Stimulated activated CD8-positive, alpha-beta memory T cell treated with anti-CD3 and anti-CD28 coated beads, Interleukin-7, amount 100 ng/mL, for 1 hour (primary cell): ENCODE results near the gene SUSD4.
"Not testable (repeated sequence)": the region's sequence is repeated elsewhere in the genome, so short reads cannot be mapped to it uniquely, and the experiment has no call there.

Experiments used
- DNase-seq, 2 donors: peaks; one replicate each; pipeline ENCODE4 v3.0.0-alpha.2; 2020; ENCODE audit warnings: low read depth in 2 of 2

The SUSD4 gene, protein sequence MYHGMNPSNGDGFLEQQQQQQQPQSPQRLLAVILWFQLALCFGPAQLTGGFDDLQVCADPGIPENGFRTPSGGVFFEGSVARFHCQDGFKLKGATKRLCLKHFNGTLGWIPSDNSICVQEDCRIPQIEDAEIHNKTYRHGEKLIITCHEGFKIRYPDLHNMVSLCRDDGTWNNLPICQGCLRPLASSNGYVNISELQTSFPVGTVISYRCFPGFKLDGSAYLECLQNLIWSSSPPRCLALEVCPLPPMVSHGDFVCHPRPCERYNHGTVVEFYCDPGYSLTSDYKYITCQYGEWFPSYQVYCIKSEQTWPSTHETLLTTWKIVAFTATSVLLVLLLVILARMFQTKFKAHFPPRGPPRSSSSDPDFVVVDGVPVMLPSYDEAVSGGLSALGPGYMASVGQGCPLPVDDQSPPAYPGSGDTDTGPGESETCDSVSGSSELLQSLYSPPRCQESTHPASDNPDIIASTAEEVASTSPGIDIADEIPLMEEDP

DNA sequence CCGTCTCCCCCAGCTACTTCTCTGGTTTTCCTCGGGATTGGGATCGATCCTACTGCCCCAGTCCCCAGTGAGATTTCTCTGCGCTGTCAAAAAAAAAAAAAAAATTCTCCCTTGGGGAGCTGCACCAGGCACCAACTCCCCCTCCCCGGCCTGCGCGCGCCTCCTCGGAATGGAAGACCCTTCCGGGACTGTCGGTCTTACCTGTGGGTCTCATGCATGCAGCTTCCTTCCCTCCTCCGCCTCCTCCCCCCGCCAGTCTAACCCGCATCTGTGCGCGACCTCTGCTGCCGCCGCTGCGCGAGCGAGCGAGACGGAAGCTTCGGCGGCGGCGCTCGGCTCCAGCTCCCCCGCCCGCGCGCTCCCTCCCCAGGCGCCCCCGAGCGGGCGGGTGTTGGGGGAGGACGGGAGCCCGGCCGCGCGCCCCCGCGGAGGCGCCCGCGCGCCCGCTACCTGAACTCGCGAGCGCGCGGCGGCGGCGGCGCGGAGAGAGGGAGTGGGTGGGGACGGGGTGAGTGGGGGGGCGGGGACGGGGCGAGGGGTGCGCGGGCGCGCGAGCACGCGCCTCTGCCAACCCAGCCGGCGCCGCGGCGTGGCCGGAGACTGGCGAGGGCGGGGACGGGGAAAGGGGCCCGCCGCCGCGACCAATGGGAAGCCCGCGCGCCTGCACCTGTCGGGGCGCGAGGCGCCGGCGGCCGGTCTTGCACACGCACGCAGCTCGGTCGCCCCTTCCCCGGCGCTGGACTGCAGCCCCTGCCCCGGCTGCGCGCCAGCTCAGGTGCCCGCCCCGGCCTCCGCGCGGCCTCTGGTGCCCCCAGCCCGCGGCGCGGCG, at the start of gene SUSD4:
TSS of gene SUSD4 (minus strand) at position 321 of the 829 bp plus-strand sequence. CDS start 751 bp downstream, outside the sequence.
- peak; percentile 13 to 49 for DNase-seq

DNA sequence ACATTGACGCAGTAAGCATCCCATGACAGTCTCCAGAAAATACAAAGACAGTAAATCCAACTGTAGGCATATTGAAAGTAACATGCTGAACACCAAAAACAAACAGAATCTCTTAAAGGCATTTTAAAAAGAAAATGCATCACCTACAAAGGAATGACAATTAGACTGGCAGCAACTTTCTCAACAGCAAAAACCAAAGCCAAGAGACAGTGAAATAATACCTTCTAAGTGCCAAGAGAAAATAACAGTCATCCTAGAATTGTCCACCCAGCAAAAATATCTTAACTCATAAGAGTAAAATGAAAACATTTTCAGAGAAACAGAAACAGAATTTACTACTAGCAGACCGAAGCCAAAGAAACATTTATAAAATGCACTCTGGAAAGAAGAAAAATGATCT, 49.2 kb upstream of the SUSD4 start:
- no peak for DNase-seq

DNA sequence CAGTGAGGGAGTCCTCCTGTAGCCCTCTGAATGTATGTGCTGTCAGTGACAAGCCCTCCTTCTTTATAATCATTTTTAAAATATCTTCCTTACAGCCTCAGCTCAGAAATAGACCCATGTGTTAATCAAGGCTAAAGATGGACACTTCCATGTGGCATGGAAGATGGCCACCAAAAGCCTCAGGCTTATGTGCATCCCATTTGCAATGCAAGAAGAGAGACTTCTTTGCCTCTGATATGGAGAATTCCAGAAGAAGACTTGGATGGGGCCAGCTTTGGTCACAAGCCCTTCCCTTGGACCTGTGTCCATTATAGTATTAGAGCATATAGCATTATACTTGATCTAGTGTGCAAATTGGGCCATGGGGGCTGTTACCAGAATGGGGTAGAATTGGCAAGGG, 47.7 kb upstream of the SUSD4 start:
- no peak for DNase-seq

DNA sequence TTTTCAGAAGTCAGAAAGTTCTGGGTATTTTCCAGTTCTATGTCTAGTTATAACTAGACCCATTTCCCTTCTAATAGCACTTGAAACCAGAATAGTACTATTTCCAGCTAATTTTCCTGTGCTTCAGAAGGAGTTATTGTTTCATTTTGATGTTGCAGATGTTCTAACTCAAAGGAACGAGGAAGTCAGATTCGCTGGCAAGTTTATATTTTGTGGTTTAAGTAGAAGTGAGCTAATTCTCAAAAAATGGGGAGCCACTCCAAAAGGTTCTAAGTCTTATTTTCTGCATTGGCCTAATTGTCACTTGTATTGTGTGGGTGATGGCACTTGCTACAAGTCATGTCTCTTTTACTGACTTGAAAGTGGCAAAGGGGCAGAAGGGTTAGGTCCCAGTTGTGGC, 47.3 kb upstream of the SUSD4 start:
- no peak for DNase-seq

DNA sequence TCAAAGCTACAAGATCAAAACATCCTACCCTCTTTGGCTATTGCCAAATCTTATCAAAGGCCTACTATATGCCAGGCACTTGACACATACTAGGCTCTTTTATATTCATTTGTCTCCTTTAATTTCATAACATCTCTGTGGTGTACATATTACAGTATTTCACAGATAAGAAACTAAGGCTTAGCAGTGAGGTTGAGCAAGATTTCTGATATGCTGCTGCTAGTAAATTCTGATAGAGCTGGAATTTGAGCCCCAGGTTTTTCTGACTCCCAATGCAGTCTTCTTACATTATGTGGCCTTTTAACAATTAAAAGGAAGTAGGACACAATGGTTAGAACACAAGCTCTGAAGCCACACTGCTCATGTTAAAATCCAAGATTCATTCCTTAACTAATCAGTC, 46.1 kb upstream of the SUSD4 start:
- no peak for DNase-seq

DNA sequence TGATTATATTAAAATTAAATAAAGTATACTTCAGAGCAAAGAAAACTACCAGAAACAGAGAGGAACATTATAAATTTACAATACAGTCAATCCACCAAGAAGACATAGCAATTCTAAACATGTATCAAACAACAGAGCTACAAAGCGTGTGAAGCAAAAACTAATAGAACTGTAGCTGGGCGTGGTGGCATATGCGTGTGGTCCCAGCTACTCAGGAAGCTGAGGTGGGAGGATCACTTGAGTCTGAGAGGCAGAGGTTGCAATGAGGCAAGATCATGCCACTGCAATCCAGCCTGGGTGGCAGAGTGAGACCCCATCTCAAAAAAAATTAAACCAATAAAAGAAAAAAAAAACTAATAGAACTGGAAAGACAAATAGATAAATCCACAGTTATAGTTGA, 41.5 kb upstream of the SUSD4 start:
- no peak for DNase-seq

DNA sequence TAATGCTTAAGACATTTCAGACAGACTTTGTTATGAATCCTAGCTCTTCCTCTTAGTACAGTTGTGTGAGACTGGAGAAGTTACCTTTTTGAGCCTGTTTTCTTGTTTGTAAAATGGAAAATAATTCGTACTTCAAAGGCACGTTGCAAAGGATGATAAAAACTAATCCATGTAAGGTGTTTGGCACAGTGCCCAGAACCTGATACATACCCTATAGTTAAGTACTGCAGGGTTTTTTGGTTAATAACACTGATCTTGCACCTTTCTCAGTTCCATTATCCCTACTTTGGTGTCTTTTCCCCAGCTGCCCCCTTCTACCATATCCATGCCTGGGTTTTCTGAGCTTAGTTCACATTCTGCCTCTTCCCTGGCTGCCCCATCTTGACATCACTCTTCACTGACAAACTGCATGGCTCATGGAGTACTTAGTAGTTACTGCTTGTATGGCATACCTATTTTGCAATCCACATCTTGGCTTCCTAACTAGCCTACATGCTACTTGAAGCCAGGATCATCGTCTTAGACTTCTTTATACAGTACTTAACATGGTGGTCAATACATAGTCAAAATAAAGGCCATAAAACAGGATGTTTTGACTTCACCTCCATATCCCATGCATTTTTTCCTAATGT, 39.3 kb upstream of the SUSD4 start:
- DNase-seq, result no peak

DNA sequence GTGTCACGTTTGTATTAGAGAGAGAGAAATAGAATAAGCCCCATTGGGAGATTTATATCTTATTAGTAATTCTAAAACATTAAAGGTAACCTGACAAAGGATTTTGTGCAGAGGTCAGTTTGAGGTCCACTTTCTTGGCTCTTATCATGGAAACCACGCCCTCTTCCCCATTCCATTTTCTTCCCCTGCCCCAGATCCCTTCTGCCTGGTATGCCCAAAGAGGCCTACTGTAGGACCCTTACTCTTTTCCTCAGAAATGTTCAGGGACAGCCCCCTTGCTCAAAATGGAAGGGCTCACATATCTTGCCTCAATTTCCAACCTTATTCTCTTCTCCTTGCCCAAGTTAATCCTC, 38.8 kb upstream of the SUSD4 start:
- DNase-seq, result no peak

DNA sequence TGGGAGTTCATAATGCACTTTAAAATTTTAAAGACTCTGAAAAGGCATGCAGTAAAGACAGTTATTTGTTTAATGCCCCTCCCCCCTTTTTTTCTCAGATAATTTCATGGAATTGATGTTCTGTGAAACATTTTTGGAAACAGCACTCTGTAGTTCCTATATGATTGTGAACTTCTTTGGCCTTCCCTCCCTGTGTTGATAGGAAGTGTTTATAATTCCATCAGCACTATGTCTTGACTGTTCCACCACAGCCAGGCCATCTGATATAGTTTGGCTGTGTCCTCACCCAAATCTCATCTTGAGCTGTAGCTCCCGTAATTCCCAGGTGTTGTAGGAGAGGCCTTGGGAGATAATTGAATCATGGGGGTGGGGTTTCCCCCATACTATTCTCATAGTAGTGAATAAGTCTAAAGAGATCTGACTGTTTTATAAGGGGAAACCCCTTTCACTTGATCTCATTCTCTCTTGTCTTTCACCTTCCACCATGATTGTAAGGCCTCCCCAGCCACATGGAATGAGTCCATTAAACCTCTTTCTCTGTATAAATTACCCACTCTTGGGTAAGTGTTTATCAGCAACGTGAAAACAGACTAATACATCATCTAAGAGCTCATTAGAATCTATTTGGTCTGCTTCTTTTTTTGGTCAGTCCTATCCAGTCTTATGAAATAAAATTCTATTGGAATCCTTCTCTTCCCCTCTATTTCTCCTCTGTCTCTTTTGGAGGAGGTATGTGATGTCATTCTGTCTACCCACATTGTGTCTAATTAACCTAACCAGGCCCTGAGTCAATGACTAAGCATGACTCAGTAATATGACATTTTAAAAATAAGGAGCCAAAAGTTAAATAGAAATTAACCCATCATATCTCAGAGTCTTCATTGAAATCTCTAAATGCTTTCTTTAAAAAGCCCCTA, 38.2 kb upstream of the SUSD4 start:
- DNase-seq, result no peak

DNA sequence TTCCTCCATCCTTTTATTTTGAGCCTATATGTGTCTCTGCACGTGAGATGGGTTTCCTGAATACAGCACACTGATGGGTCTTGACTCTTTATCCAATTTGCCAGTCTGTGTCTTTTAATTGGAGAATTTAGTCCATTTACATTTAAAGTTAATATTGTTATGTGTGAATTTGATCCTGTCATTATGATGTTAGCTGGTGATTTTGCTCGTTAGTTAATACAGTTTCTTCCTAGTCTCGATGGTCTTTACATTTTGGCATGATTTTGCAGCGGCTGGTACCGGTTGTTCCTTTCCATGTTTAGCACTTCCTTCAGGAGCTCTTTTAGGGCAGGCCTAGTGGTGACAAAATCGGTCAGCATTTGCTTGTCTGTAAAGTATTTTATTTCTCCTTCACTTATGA, 35.4 kb upstream of the SUSD4 start:
- DNase-seq, result not testable (repeated sequence)

DNA sequence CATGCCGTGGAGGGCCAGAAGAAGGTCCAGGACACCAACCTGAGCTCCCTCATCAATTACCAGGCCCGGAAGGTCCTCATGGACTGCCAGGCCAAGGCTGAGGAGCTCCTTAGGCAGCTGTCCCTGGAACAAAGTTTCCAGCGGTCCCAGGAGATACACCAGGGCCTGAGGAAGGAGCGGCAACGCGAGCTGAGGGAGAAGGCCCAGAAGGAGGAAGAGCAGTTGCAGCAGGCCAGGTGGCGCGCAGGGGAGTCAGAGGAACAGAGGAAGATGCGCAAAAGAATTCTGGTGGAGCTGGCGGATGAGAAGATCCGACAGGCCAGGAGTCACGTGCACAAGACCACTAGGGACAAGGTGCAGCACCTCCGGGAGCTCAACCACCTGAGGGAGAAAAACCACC, 30.7 kb upstream of the SUSD4 start:
- no peak for DNase-seq

DNA sequence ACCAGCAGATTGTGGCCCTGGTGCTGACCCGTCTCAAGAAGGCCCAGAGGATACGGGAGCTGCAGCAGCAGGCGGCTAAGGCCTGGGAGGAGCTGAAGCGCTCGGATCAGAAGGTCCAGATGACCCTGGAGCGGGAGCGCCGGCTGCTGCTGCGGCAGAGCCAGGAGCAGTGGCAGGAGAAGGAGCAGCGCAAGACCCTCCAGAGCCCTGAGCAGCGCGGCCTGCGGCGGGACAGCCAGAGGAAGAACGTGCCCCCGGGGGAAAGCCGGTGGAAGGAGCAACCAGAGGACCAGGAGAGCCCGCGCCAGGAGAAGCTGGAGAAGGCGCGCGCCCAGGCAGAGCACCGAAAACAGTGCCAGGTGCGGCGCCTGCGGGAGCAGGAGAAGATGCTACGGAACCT, 30.3 kb upstream of the SUSD4 start:
- no peak for DNase-seq

DNA sequence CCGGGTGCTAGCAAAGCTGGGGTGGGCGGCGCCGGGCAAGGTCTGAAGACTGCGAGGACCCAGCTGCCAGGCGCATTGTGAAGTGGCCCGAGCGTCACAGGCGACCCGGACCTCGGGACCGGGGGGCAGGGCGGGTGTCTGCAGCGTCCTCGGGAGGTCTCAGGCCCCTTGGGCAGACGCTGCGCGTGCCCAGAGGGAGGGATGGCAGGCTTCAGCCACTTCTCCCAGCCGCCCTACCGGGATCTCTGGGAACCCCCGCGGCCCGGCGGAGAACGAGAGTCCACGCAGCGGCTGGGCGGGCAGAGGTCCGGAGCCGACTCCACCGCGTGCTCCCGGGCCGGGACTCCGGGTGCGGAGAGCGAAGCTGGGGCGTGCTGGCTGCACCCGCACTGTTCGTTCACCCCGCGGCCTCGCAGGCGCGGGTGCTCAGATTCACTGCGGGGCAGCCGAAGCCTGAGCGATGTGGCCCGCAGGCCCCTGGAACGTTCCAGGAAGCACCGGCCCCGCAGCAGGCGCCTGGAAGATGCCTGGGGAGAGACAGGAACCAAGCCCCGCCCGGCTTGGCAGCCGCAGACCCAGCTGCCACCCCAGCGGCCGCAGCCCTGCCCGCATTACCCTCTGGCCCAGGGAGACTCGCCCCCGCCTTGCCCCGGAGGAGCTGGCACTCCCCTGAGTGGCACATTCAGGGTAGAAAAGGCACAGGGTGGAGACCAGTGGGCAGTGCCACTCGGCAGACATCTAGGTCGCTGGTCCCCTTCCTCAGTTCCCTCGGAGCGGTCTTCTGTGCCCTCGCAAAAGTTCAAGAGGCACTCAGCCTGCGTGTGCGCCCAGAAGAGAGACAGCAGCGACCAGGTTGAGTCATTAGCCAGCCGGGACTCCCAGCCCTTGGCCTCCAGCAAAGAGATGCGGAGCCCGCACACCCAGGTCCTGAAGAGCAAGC, 29.6 kb upstream of the SUSD4 start, which contains the start of gene CCDC185:
TSS of gene CCDC185 (plus strand) at position 141 of the 940 bp plus-strand sequence. CDS start at position 202, 61 bp downstream.
- DNase-seq, result no peak

DNA sequence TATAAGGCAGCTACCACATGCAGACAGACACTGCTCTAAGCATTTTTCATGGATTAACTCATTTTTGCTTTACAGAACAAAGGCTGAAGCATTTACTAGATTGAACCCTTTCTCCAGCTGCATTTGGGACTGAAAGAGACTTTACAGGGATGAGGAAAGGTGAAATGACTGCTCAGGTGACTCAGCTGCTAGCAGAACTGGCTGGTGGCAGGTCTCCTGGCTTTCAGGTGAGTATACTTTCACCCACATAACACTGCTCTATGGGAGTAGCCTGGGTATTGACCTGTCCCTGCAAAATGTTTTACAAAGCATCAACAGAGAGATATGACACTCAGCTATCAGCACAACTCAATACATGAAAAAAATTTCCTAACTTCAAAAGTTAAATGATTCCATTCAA, 26.6 kb upstream of the SUSD4 start:
- no peak for DNase-seq

DNA sequence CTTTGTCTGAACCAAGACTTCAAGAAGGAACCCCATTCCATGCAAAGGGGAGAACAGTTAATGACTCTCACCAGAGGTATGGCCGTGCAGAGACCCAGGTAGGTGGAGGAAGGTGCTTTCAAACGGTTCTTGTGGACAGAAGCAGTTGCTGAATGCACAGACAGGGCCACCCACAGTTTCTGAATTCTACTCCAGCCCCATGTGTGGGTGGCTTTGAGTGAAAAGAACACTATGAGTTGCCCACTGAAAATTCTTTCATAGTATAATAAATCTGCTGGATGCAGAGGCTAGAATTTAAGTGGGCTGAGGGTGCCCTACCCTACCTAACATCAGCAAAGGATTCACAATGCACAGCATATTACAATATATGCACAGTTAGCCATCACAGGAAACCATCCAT, 22.0 kb upstream of the SUSD4 start:
- no peak for DNase-seq

DNA sequence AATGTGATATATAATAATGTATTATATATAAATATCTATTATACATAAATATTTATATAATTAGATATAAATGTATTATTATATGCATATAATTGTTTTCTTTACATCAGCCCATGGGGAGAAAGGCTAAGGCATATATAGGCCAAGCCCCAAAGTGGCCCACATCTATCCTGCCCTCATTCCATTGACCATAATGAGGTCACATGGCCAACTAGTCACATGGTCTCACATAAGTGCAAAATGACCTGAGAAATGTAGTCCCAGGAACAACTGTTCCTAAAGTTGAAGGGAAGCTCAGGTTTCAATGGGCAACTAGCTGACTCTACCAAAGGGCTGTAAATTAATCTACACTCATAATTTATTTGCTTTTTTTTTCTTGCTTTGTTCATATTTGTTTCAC, 14.8 kb upstream of the SUSD4 start:
- no peak for DNase-seq

DNA sequence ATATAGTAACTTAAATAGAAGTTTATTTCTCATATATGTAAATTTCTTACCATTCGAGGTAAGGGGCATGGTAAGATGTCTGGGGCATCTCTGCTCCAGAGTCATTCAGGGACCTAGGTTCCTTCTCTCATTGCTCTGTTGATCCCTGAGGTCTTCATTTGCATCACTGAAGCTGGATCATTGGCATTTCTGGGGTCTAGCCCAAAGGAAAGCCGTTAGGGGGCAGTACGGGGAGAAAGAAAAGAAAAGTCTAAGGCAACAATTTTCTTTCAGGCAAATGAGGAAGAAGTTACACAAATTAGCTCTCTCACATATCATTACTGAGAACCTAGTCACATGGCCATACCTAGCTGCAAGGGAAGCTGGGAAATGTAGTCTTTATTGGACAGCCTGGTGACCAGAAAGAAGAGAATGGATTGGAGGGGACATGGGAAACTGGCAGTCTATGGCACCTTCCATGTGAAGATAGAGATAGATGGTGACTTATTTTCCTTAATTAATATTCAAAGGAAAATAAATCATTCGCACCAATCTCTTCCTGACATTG, 10.2 kb upstream of the SUSD4 start:
- no peak for DNase-seq

DNA sequence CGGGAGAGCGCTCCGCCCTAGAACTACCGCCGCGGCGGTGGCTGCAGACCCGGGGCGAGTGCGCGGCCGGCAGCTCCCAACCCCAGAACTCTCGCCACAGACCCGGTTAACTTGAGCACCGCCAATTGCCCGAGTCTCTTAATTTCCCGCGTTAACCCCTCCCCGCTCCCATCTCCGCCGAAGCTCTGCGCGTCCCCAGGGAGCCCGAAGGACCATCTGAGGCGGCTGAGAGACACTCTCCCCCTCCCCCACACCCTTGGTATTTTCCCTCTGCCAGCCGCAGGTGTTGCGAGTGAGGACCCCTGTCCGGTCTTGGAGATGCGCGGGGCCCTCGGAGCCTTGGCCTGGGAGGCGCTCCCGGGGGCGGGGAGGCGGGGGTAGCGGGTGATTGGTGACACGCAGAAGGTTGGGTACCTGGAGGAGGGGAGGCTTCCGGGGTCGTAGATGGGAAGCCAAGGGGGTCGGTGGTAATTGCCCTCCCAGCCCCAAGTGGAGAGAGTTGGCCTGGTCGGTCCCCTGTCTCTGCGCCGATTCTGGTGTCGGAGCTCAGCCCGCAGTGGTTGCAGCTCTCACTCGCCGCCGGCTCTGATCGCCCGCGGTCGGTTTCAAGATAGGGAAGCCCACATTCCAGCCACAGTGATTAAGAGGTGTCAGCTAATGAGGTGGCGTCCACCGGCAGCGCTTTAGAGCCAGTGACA, 858 bp upstream of the SUSD4 start:
- DNase-seq, result no peak
